ENCODE results near the gene TMED3. TPM values are rescaled to one million over a fixed set of nuclear protein-coding genes. Genes with fewer than 3 reads are reported as not detected.

The TMED3 gene
- total and polyA plus RNA-seq, 9 of the 15 experiments (the other 6 are each of a cell fraction or from before 2014, with no cell fraction given), result 6.1 to 89.6 (median 51.4) TPM

- no peak for TF ChIP-seq ZNF318 (IDR thresholded peaks at IDR 0.05; ENCODE audit: borderline replicate concordance in 1 of 2, low read depth in 1 of 2)
- TF ChIP-seq CXXC5 (CRISPR knock-in tag; IDR thresholded peaks at IDR 0.05), result peak; percentile 58
- TF ChIP-seq ZNF232 (CRISPR knock-in tag; IDR thresholded peaks at IDR 0.05), result no peak
- no peak for TF ChIP-seq ZNF589 (CRISPR knock-in tag; IDR thresholded peaks at IDR 0.05; ENCODE audit: low read depth)
- TF ChIP-seq MAFF (IDR thresholded peaks at IDR 0.05; ENCODE audit: low read length), result no peak
- no peak for TF ChIP-seq NFYB (IDR thresholded peaks at IDR 0.05; ENCODE audit: extremely low read depth, insufficient read length)
- TF ChIP-seq THAP7 (CRISPR knock-in tag; IDR thresholded peaks at IDR 0.05), result no peak
- no peak for TF ChIP-seq PHTF2 (CRISPR knock-in tag; IDR thresholded peaks at IDR 0.05)
- no peak for TF ChIP-seq ZNF217 (CRISPR knock-in tag; IDR thresholded peaks at IDR 0.05)
- TF ChIP-seq RHOXF2B (CRISPR knock-in tag; conservative IDR thresholded peaks at IDR 0.05), result no peak
- no peak for TF ChIP-seq RREB1 (CRISPR knock-in tag; IDR thresholded peaks at IDR 0.05)
- TF ChIP-seq LCOR (CRISPR knock-in tag; IDR thresholded peaks at IDR 0.05), result no peak
Observed at GRCh38 chr15:79310985-79311900, at the start of gene TMED3 (continued).
